Fibroblast of lung (primary cell): ENCODE measurements around the gene NXPH1. TPM values are rescaled to one million over a fixed set of nuclear protein-coding genes. Genes with fewer than 3 reads are reported as not detected.
"Not testable (repeated sequence)": the region's sequence is repeated elsewhere in the genome, so short reads cannot be mapped to it uniquely, and the experiment has no call there.

Experiments
- DNase-seq, 2 donors: peaks; one replicate each; pipeline versions ENCODE4 v3.0.0 to v3.0.0-alpha.2; 2010; ENCODE audit warnings: low read depth in 2 of 2
- H2AFZ ChIP-seq: 2 replicates; pipeline ENCODE4 v1.5.1; 2012; ENCODE audit warnings: low read length, control low read depth, inconsistent platforms
- H3K27ac ChIP-seq: 2 replicates; pipeline ENCODE4 v1.5.1; 2011; ENCODE audit warnings: low read length, control low read depth; ENCODE audit not compliant: insufficient read depth
- H3K27me3 ChIP-seq: 2 replicates; pipeline ENCODE4 v1.5.1; 2011; ENCODE audit warnings: mild to moderate bottlenecking, low read length; ENCODE audit not compliant: control insufficient read depth, insufficient read depth
- H3K36me3 ChIP-seq: 2 replicates; pipeline ENCODE4 v1.5.1; 2011; ENCODE audit warnings: low read length; ENCODE audit not compliant: control insufficient read depth, insufficient read depth
- H3K4me1 ChIP-seq: 2 replicates; pipeline ENCODE4 v1.5.1; 2011; ENCODE audit warnings: low read length; ENCODE audit not compliant: control insufficient read depth, insufficient read depth; ENCODE audit errors: extremely low read depth
- H3K4me2 ChIP-seq: 2 replicates; pipeline ENCODE4 v1.5.1; 2011; ENCODE audit warnings: low read length, control low read depth; ENCODE audit not compliant: insufficient read depth; ENCODE audit errors: extremely low read depth
- H3K4me3 ChIP-seq, 4 experiments: fragments of 200-600 bp in 1 of 4; sonication (generic) in 1 of 4; replicated peaks in 1 of 4; 2 replicates each; pipeline ENCODE4 v1.5.1; 2011 to 2016; ENCODE audit warnings: low read length in 4 of 4, low read depth in 3 of 4, mild to moderate bottlenecking in 3 of 4, control low read depth in 2 of 4, inconsistent platforms in 1 of 4, mixed read lengths in 1 of 4; ENCODE audit not compliant: insufficient read depth in 1 of 4; ENCODE audit errors: control extremely low read depth in 1 of 4
- H3K79me2 ChIP-seq: 2 replicates; pipeline ENCODE4 v1.5.1; 2012; ENCODE audit warnings: mild to moderate bottlenecking, low read length, inconsistent platforms; ENCODE audit not compliant: control insufficient read depth, insufficient read depth
- H3K9ac ChIP-seq: 2 replicates; pipeline ENCODE4 v1.5.1; 2011; ENCODE audit warnings: mild to moderate bottlenecking, low read length, control low read depth; ENCODE audit not compliant: insufficient read depth
- H3K9me3 ChIP-seq: 2 replicates; pipeline ENCODE4 v1.5.1; 2012; ENCODE audit warnings: low read depth, low read length; ENCODE audit not compliant: control insufficient read depth, insufficient read depth
- H4K20me1 ChIP-seq: 2 replicates; pipeline ENCODE4 v1.5.1; 2011; ENCODE audit warnings: low read length; ENCODE audit not compliant: control insufficient read depth, insufficient read depth; ENCODE audit errors: extremely low read depth
- EZH2 ChIP-seq: IDR thresholded peaks from 2 replicates; pipeline ENCODE4 v1.5.1; 2012; ENCODE audit warnings: low read length, control low read depth, mild to moderate bottlenecking; ENCODE audit errors: missing control alignments
- polyA plus RNA-seq, 2 donors: library from polyadenylated mRNA; depleted of rRNA in 1 of 2; stranded (reverse) in 1 of 2; unstranded in 1 of 2; fragments of >200 nt; gene quantifications; 2 replicates each; pipeline ENCODE4 v1.2.1, GENCODE V29; 2011 to 2012; ENCODE audit warnings: missing spikeins in 1 of 2
- total RNA-seq: library from RNA; depleted of rRNA; stranded (reverse); fragments of >200 nt; gene quantifications from 2 replicates; pipeline ENCODE4 v1.2.1, GENCODE V29; 2014
- TF ChIP-seq, protein P1 (sequence below), 2 donors: IDR thresholded peaks in 1 of 2; conservative IDR thresholded peaks in 1 of 2; 1 replicate in 1 of 2; 2 replicates in 1 of 2; pipeline ENCODE4 v1.5.1; 2011 to 2012; ENCODE audit warnings: low read length in 2 of 2, control low read depth in 1 of 2, inconsistent platforms in 1 of 2, low read depth in 1 of 2, mild to moderate bottlenecking in 1 of 2

Gene NXPH1
- total and polyA plus RNA-seq, 2 donors (not counting 1 experiment from before 2014, with no cell fraction given), result not detected

DNA sequence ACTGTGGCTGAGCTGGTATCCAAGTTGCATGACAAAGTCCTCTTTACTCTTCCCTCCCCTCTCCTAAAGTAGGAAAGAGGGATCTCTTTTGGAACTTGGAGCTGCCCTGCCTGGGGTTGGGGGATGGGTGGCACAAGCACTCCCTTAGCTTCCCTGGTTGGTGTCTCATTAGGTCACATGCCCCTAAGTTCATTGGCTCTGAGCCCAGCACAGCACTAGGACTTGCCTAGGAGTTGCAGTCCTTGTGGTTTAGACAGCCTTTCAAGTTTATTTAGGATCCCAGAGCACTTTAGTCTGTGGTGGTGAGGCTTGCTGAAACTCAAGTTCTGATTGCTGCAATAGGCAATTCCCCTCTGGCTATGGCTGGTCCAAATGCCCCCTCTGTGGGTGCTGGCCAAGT is 281.4 kb downstream of the NXPH1 start:
- Histone ChIP-seq H3K27ac (no peak overlapping the region), H3K4me2 (no peak overlapping the region), H3K36me3 (no peaks in the 10 kb centered on the region), H3K79me2 (no peaks in the 10 kb centered on the region), H3K9ac (no peak overlapping the region), H3K9me3 (no peaks in the 10 kb centered on the region), H3K4me3 (no peak overlapping the region), H3K27me3 (no peaks in the 10 kb centered on the region), H3K4me1 (no peaks in the 10 kb centered on the region), H4K20me1 (no peaks in the 10 kb centered on the region), H2AFZ (no peak overlapping the region)
- no peak for DNase-seq
- no peak for TF ChIP-seq EZH2
- TF ChIP-seq, protein P1, sequence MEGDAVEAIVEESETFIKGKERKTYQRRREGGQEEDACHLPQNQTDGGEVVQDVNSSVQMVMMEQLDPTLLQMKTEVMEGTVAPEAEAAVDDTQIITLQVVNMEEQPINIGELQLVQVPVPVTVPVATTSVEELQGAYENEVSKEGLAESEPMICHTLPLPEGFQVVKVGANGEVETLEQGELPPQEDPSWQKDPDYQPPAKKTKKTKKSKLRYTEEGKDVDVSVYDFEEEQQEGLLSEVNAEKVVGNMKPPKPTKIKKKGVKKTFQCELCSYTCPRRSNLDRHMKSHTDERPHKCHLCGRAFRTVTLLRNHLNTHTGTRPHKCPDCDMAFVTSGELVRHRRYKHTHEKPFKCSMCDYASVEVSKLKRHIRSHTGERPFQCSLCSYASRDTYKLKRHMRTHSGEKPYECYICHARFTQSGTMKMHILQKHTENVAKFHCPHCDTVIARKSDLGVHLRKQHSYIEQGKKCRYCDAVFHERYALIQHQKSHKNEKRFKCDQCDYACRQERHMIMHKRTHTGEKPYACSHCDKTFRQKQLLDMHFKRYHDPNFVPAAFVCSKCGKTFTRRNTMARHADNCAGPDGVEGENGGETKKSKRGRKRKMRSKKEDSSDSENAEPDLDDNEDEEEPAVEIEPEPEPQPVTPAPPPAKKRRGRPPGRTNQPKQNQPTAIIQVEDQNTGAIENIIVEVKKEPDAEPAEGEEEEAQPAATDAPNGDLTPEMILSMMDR (conservative IDR thresholded peaks at IDR 0.05 in 1 of 2, IDR thresholded peaks at IDR 0.05 in 1 of 2; ENCODE audit: low read depth in 1 of 2, low read length in 2 of 2), result no peak

DNA sequence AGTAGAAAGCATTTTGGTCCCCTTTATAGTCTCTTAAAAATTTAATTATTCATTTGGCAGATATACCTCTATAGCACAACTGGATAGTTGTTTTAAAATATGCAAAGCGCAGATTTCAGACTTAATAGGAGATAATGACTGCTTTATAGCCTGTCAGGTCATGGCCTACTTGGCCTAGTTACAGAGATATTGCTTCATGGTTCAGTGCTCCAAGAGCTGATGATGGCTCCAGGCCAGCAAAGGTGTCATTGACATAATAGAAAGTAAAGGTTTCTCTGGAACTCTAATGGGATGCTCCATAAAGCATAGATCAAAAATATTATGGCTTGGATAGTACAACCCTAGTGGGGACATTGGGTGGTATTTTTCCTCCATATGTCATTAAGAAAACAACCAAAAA is 285.7 kb downstream of the NXPH1 start:
- no peak for DNase-seq
- Histone ChIP-seq H3K4me3 (no peak overlapping the region), H3K79me2 (no peaks in the 10 kb centered on the region), H3K9ac (no peak overlapping the region), H2AFZ (no peak overlapping the region), H3K27ac (no peak overlapping the region), H3K4me2 (no peak overlapping the region), H4K20me1 (no peaks in the 10 kb centered on the region), H3K9me3 (no peaks in the 10 kb centered on the region), H3K27me3 (no peaks in the 10 kb centered on the region), H3K36me3 (no peaks in the 10 kb centered on the region), H3K4me1 (no peaks in the 10 kb centered on the region)
- TF ChIP-seq, protein P1 (conservative IDR thresholded peaks at IDR 0.05 in 1 of 2, IDR thresholded peaks at IDR 0.05 in 1 of 2; ENCODE audit: low read depth in 1 of 2, low read length in 2 of 2), result no peak
- TF ChIP-seq EZH2, result no peak

DNA sequence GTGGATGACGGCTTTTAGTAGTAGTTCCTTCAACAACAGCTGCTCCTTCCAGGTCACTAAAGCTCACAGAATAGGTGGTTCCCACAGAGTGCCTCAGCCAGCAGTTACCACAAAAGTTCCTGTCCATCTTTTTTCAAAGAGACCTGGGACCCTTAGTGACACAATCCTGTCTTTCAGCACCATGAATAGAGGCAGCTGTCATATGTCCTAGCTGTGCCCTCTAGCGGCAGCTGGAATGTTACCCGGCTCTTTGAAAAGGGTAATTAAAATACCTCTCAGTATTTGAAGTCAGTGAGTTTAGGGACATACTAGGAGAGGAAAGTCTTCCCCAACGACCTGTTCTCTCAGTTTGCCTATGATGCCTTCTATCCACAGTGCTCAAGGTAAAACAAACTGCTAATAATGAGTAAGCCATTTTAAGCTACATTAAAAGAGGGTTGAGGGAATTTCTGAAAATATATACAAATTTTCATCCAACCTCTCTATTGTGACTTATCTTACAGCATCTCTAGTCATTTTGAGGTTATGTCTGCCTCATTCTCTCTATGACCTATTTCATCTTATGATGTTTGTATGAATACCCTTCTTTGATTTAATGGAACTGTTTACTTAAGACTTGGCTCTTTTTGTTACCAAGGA is 290.8 kb downstream of the NXPH1 start:
- no peak for DNase-seq
- Histone ChIP-seq H3K36me3 (no peaks in the 10 kb centered on the region), H3K9ac (no peak overlapping the region), H3K4me3 (no peak overlapping the region), H3K79me2 (no peaks in the 10 kb centered on the region), H4K20me1 (no peaks in the 10 kb centered on the region), H3K27ac (no peak overlapping the region), H3K4me1 (no peaks in the 10 kb centered on the region), H2AFZ (no peak overlapping the region), H3K9me3 (no peaks in the 10 kb centered on the region), H3K4me2 (no peak overlapping the region), H3K27me3 (no peaks in the 10 kb centered on the region)
- no peak for TF ChIP-seq EZH2
- TF ChIP-seq, protein P1 (conservative IDR thresholded peaks at IDR 0.05 in 1 of 2, IDR thresholded peaks at IDR 0.05 in 1 of 2; ENCODE audit: low read depth in 1 of 2, low read length in 2 of 2), result no peak

- H3K79me2 ChIP-seq, H3K9me3 ChIP-seq, H2AFZ ChIP-seq, H4K20me1 ChIP-seq, H3K9ac ChIP-seq, H3K4me2 ChIP-seq, H3K27me3 ChIP-seq, H3K4me3 ChIP-seq, DNase-seq, H3K4me1 ChIP-seq, H3K27ac ChIP-seq, H3K36me3 ChIP-seq: not testable (repeated sequence)
Measured at GRCh38 chr7:8731756-8732155, 298.3 kb downstream of the NXPH1 start.
